HL-60/S4 treated with phorbol 12-myristate 13-acetate at 8.2 ng/mL for 4 days and 3 days (cell line): ENCODE measurements around the gene PPP2R5A.
"Not testable (repeated sequence)": the region's sequence is repeated elsewhere in the genome, so short reads cannot be mapped to it uniquely, and the experiment has no call there.

Experiments used
- in situ Hi-C: fragments of 300-500 bp; cut with MboI; formaldehyde crosslinking; loops from 2 replicates; pipeline ENCODE4 v1.15.0; 2022; ENCODE audit warnings: low sequenced_read_pairs

PPP2R5A gene

DNA sequence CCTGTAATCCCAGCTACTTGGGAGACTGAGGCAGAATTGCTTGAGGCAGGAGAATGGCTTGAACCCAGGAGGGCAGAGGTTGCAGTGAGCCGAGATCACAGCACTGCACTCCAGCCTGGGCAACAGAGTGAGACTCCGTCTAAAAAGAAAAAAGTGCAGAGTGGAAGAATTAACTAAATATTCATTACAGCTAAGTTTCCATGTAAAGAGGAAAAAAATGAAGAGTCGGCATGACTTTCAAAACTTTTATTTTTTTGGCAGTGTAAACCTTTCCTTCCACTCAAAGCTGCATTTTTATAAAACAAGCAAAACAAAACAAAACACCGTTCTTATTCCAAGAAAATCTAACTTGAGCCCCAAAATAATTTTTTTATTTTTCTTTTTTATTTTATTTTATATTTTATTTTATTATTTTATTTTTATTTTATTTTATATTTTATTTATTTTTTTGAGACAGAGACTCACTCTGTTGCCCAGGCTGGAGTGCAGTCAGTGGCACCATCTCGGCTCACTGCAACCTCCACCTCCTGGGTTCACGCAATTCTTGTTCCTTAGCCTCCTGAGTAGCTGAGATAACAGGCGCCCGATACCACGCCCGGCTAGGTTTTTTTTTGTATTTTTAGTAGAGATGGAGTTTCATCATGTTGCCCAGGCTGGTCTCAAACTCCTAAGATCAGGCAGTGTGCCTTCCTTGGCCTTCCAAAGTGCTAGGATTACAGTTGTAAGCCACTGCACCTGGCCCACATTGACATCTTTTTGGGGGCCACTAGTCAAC is 66.6 kb downstream of the PPP2R5A start:
- in situ Hi-C loops, result no loop called here

DNA sequence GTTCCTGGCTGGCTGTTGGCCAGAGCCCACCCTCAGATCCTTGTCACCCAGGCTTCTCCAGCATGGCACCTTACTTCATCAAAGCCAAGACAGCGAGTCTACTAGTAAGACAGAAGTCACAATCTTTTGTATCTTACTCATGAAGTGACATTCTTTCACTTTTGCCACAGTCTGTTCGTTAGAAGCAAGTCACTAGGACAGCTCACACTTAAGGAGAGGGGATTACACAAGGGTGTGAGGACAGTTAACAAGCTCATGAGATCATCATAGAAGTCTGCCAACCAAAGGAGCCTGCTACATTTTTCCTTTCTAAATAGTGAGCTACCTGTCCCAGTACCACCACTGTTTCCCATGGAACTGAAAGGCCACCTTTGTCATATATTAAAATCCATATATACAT is 68.0 kb downstream of the PPP2R5A start:
- in situ Hi-C loops, result no loop called here

DNA sequence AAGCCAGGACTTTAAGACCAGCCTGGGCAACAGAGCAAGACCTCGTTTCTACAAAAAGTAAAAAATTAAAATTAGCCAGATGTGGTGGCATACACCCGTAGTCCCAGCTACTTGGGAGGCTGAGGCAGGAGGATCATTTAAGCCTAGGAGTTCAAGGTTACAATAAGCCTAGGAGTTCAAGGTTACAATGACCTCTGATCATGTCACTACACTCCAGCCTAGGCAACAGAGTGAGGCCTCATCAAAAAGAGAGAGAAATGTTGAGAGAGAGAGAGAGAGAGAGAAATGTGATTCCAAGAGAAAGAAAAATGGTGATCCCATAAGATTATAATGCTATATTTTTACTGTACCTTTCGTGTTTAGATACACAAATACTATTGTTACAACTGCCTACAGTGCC is 69.3 kb downstream of the PPP2R5A start:
- in situ Hi-C loops, result no loop called here

DNA sequence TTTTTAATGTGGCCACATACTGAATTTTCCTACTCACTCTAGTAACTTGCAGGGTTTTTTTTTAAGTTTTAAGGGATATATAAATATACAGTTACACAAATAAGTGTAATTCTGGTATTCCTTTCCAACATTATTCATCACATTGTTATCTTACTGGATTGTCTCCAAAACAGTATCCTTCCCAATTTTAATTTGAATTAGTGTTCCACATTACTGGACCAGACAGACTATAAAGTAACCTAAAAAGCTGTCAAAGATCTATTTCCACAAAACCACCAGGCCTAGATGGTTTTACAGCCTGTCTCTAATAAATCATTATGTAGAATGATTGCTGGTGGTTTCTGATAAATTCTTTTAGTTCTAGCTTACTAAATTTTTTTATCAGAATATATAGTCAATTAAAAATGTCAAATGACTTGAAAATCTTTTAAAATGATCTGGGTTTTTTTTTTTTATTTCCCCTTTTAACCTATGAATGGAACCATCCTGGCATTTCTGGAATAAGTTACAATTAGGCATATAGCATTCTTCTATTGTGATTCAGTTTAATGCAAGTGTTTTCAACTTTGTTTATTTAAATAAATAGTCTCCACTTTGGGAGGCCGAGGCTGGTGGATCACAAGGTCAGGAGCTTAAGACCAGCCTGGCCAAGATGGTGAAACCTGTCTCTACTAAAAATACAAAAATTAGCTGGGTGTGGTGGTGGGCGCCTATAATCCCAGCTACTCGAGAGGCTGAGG is 70.2 kb downstream of the PPP2R5A start:
- in situ Hi-C loops, result no loop called here

DNA sequence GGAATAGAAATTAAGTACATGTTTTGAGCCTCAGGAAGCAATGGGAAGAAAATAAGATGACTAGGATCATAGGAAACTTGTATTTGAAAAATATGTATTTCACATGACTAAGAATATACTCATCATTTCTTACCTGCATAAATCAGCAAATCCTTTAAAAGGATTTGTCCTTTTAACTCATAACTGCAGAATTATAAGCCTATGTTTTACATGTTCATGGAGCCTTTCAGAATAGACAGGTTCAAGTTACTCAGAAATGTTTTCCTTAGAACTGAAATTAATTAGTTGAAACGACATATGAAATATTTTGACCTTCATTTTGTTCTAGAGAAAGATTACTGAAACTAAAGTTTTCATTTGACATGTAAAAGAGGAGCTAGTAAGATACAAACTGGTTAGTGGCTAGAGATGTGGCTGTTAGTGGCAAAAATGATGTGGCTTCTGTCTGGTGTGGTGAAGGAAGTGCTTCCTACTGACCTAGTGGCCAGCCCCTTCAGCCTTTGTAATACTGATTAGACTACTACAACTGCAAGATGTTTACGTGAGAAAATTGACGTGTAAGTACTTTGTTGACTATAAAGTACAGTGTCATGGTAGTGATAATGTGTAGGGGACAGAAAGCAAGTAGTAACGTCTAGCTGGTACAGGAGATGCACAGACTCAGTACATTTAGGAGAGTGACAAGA is 74.7 kb downstream of the PPP2R5A start:
- in situ Hi-C loops, result no loop called here

DNA sequence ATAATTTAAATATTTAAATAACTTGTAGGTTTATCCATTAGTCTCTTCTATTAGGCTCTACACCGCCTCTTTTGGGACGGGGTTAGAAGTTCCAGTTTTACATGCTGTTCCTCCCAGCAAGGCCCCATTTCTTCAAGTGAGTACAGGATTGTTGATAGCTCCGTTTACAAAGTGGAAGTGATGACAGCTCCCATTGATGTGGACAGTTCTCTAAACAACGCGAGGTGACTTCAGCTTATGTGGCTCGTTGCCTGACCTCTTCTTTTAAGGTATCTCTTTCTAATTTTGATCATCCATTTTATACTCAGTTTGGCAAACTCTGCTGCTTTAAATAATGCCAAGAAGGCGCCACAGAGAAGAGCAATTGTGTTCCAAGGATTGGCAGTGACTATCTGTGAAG is 79.8 kb downstream of the PPP2R5A start:
- in situ Hi-C loops, result no loop called here

DNA sequence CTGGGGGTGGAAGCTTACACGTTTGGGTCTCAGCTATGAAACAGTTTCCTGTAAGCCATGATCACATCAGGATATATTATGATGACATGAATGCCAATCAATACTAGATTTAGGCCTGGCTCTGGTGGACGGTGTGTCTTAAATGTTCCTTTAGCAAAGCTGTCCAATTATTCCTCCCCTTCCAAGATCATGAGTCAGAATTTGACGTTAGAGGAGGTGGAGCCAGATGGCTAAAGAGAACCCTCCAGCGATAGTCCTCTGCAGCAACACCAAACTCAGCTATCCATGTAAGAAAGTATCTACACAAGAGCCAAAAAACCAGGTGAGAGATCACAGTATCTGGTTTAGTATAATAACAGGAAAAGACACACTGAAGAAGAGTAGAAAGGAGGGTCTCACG is 81.7 kb downstream of the PPP2R5A start:
- in situ Hi-C loops, result no loop called here

DNA sequence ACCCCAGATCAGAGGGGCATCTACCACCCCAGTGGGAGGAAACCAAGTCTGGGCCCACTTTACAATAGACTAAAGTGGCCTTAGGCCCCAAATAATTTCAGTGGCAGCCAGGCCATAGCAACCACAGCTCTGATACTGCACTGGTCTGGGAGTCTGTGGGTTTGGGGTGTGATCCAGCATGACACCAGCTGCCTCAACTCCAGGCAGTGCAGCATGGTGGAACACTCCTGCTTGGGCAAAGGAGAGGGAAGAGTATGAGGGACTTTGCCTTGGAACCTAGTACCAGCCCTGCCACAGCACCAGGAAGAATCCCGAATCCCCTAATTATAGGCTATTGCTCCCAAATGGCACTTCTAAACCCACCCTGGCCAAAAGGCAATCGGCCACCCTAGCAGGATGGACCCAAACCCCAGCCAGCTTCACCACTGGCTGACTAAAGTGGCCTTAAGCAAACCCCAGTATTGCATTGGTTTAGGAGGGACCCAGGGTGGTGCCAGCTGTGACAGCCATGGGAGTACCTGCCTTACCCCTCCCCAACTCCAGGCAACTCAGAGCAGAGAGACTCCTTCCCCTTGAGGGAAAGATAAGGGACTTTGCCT is 82.4 kb downstream of the PPP2R5A start:
- in situ Hi-C loops, result no loop called here

DNA sequence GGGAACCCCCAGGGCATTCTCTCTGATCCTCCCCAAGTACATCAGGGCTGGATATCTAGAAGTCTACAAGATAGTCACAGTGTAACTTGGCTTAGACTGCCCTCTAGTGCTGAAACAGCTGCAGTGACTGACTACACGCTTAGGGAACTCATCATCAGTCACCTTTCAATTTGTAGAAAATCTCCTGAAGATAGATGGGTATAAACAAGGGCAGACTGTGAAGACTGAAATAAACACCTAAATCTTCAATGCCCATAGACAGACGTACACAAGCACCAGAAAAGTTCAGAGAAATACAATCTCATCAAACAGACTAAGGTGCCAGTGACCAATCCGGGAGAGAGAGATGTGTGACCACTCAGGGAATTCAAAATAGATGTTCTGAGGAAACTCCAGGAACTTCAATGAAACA is 82.9 kb downstream of the PPP2R5A start:
- in situ Hi-C loops, result no loop called here

DNA sequence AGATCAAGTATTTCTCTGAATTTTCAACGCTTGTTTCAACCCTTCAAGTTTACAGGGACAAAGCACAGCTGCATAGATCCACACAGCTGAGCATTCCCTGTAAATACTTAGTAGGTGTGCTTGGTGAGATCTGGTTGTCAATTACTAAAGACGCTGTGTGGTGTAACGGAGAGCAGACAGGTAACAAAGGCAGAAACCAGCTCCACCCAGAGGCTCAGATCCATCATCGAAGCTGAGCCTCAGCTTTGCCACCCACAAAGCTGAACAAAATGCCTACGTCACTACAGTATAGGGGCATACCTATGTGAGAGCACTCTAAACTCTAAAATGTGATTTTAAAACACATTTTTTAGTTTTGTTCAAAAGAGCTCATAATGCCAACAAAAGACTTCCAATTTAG is 90.8 kb downstream of the PPP2R5A start:
- in situ Hi-C loops, result no loop called here

DNA sequence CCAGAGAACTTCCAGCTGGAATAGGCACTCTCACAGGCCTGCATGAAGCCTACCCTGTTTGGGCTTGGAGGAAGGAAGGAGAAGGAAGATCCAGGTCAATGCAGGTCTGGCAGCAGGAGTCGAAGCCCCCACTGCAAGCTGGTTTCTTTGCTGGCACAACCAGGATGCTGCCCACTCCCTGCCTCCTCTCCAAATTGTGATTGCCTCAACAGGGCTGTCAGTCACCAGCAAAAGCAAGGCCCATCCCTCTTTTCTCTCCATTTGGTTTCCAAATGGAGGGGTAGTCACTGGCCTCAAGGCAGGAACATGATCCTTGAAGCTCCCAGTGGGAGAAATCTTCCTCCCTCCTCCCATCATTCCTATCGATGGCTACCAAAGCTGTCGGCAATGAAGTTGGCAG is 92.4 kb downstream of the PPP2R5A start:
- in situ Hi-C loops, result no loop called here

DNA sequence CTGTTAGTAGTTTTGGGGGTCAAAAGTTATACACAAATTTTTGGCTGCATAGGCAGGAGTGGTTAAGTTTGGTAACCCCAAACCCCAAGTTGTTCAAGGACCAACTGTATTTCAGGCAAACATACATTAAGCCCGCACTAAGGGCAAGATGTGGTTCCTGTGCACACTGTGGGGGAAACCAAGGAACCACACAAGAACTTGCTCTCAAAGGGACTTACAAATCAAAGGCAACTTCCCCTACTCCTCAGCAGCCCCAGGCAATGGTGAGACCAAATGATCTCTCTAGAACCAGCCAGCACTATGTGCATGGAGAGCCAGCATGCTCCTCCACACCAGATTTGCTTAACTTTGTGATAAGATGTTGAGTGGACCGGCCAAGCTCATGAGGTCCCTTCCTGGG is 94.2 kb downstream of the PPP2R5A start:
- in situ Hi-C loops, result no loop called here

DNA sequence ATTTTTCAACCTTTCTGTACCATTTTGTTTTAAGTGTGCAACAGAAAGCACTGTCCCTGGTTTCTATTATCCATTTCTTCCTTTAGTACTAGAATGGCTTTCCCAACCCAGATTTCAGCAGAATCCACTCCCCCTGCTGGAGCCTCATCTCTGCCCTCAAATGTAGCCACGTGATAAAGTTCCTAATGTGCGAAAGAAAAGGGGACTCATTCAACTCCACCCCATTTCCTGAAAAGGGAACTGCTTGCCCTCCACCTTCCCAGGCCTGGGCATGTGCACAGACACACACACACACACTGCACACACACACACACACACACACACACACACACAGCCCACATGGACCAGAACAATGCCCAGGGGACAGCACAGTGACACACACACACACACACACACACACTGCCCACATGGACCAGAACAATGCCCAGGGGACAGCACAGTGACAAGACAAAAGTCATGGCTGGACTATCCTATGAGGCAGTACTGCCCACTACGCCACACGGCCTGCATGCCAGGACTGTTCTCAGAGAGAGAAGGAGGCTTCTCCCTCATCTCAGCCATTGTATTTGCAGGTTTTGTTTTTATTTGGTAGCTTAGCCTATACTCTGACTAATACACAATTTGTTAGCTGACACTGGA is 96.3 kb downstream of the PPP2R5A start:
- in situ Hi-C loops, result no loop called here

DNA sequence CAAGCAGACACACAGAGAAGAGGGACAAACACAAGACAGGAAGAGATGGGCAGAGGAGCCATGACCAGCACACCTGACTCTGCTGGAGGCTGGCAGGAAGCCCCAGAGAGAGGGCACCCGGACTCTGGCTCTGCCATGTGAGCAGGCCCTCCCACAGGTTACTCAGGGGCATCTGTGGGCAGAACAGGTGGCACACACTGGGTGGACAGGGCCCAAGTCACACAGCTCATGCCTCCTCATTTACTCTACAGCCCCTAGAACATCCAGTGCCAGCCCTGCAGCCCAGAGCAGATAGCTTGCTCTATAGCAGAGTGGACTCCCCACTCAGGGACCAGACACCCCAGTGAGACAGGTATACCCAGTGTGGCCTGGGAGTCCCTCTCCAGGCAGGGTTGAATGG is 100.8 kb downstream of the PPP2R5A start:
- in situ Hi-C loops, result no loop called here

DNA sequence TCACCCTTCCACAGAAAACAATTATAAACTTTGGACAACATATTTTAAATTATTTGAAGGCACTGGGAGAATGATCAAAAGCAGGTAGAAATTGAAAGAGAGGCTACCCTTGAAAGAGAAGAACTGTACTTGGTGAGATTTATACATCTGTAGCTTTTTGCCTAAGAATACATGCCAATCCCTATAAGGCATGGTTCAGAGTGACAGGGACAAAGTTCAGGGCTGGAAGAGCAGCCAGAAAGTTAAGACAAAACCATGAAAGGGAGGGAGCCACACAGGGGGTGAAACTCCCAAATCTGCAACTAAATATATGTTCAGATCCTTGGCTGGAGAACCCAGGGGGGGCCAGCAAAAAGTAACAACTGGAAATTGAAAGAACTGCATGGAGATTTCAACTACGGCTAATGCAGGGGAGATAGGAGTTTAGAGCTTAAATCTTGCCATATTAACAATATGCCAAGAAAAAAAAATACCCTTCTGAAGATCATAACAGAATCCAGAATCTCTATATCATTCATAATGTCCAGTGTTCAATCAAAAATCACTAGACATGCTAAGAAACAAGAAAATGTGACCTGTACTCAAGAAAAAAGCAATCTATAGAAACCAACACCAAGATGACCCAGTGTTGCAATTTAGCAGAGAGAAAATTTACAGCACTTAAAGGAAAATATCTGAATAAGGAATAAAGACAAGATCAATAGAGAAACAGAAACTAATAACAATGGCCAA is 103.9 kb downstream of the PPP2R5A start:
- in situ Hi-C loops, result no loop called here

DNA sequence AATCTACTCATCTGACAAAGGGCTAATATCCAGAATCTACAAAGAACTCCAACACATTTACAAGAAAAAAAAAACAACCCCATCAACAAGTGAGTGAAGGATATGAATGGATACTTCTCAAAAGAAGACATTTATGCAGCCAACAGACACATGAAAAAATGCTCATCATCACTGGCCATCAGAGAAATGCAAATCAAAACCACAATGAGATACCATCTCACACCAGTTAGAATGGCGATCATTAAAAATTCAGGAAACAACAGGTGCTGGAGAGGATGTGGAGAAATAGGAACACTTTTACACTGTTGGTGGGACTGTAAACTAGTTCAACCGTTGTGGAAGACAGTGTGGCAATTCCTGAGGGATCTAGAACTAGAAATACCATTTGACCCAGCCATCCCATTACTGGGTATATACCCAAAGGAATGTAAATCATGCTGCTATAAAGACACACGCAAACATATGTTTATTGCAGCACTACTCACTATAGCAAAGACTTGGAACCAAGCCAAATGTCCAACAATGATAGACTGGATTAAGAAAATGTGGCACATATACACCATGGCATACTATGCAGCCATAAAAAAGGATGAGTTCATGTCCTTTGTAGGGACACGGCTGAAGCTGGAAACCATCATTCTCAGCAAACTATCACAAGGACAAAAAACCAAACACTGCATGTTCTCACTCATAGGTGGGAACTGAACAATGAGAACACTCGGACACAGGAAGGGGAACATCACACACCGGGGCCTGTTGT is 110.6 kb downstream of the PPP2R5A start:
- in situ Hi-C loops, result not testable (repeated sequence)

DNA sequence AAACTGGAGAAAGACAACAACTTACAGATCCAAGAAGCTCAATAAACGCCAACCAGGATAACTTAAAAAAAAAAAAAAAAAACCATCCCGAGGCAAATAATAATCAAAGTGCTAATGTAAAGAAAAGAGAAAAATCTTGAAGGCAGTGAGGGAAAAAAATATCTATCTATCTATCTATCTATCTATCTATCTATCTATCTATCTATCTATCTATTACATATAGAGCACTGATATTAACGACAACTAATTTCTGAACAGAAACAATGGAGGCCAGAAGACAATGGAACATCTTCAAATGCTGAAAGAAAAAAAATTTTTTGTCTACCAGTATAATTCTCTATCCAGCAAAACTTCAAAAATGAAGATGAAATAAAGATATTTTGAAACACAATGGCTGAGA is 111.4 kb downstream of the PPP2R5A start:
- in situ Hi-C loops, result no loop called here

DNA sequence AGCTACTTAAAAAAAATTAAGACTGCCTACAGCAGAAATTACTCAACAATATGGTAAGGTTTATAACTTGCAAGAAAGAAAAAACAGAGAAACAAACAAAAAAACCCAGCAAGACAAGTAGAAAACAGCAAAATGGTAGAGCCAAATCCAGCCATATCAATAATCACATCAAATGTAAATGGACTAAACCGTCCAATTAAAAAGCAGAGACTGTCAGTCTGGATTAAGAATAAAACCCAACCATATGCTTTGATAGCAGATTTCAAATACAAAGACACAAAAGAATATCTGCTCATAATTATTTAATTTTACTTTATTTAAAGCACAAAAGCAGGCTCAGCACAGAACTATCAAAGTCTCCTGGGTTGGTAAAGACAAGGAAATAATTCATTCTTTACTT is 112.0 kb downstream of the PPP2R5A start:
- in situ Hi-C loops, result no loop called here

DNA sequence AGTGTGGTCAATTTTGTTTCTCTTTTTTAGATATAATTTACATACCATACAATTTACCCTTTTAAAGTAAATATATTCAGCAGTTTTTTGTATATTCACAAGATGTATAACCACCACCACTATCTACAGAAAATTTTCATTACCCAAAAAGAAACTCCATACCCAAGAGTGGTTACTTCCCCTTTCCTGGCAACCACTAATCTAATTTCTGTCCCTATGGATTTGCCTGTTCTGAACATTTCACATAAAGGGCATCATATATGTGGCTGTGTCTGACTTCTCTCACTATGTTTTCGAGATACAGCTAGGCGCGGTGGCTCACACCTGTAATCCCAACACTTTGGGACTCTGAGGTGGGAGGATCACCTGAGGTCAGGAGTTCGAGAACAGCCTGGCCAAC is 115.8 kb downstream of the PPP2R5A start:
- in situ Hi-C loops, result no loop called here
